A673 (cell line): ENCODE results near the gene AFAP1L1.

Experiments used
- CTCF ChIP-seq: fragments of 300-800, 200-600 bp; sonication (generic); conservative IDR thresholded peaks from 2 replicates; pipeline ENCODE4 v1.5.1; 2017; ENCODE audit warnings: low read depth, mild to moderate bottlenecking, antibody characterized with exemption, low read length, moderate library complexity, mixed read lengths
- EZH2 ChIP-seq: fragments of 200-600 bp; sonication (generic); IDR thresholded peaks from 2 replicates; pipeline ENCODE4 v1.6.1; 2017; ENCODE audit warnings: borderline replicate concordance, low read depth, mild to moderate bottlenecking, mixed read lengths, antibody characterized with exemption, low read length; ENCODE audit not compliant: poor library complexity, severe bottlenecking

GRCh38 chr5:149304195-149305078 is 32.8 kb downstream of the AFAP1L1 start:
- no peak for TF ChIP-seq CTCF
- no peak for TF ChIP-seq EZH2
